Lung (tissue), 12 donors: ENCODE measurements around the gene EMILIN3. TPM values are rescaled to one million over a fixed set of nuclear protein-coding genes. Genes with fewer than 3 reads are reported as not detected.
A peak's percentile ranks its signal among the peaks of the same experiment; 100 is the strongest.

Experiments
- ATAC-seq: fragments of 200-7000 bp; cut with Tn5 transposase; one replicate; pipeline ENCODE4 v1.9.1; 2020; ENCODE audit warnings: moderate number of reproducible peaks; ENCODE audit not compliant: insufficient read depth, low FRiP score
- DNase-seq, 3 donors: peaks; one replicate each; pipeline ENCODE4 v3.0.0-alpha.2; 2013 to 2017
- H3K27ac ChIP-seq, 2 donors: one replicate each; pipeline ENCODE4 v1.5.1; 2013; ENCODE audit warnings: mild to moderate bottlenecking in 2 of 2, moderate library complexity in 2 of 2, control low read depth in 1 of 2, inconsistent platforms in 1 of 2, low read depth in 1 of 2, low read length in 1 of 2
- H3K27me3 ChIP-seq, 3 donors: one replicate each; pipeline ENCODE4 v1.5.1; 2013; ENCODE audit warnings: low read length in 2 of 3; ENCODE audit not compliant: control insufficient read depth in 3 of 3, insufficient read depth in 3 of 3
- H3K36me3 ChIP-seq, 4 donors: one replicate each; pipeline ENCODE4 v1.5.1; 2013; ENCODE audit warnings: low read length in 4 of 4, mild to moderate bottlenecking in 1 of 4, moderate library complexity in 1 of 4; ENCODE audit not compliant: control insufficient read depth in 4 of 4, insufficient read depth in 4 of 4
- H3K4me1 ChIP-seq, 5 donors: one replicate each; pipeline ENCODE4 v1.5.1; 2013; ENCODE audit warnings: low read length in 5 of 5, mild to moderate bottlenecking in 2 of 5, moderate library complexity in 1 of 5; ENCODE audit not compliant: control insufficient read depth in 5 of 5, insufficient read depth in 5 of 5
- H3K4me3 ChIP-seq: one replicate; pipeline ENCODE4 v1.5.1; 2013; ENCODE audit warnings: mild to moderate bottlenecking, control low read depth, moderate library complexity
- H3K9ac ChIP-seq, 2 donors: one replicate each; pipeline ENCODE4 v1.5.1; 2013; ENCODE audit warnings: low read length in 2 of 2, control low read depth in 1 of 2; ENCODE audit not compliant: insufficient read depth in 1 of 2
- H3K9me3 ChIP-seq, 4 donors: one replicate each; pipeline ENCODE4 v1.5.1; 2013; ENCODE audit warnings: low read length in 3 of 4, mild to moderate bottlenecking in 1 of 4, moderate library complexity in 1 of 4; ENCODE audit not compliant: control insufficient read depth in 4 of 4, insufficient read depth in 3 of 4
- CTCF ChIP-seq: IDR thresholded peaks from 2 replicates; pipeline ENCODE4 v1.5.1; 2012; ENCODE audit warnings: mild to moderate bottlenecking; ENCODE audit errors: control extremely low read depth, extremely low read depth
- WGBS, 2 donors: extraction: QIAGEN DNeasy Blood & Tissue Kit; methylation state at CpG; one replicate each; pipeline ENCODE4 v1.1.7; 2013; 5-methylcytosine and 5-hydroxymethylcytosine counted together
- polyA plus RNA-seq, 2 donors: library from polyadenylated mRNA; stranded (reverse); fragments of 200-250 nt; gene quantifications; one replicate each; pipeline ENCODE4 v1.2.1, GENCODE V29; 2013
- total RNA-seq, 2 donors: library from RNA; depleted of rRNA in 1 of 2; stranded (reverse); fragments of >200 nt in 1 of 2; gene quantifications; one replicate each; pipeline ENCODE4 v1.2.1, GENCODE V29; 2014 to 2021
- donor health status: control.
- donor health status: control.
- donor health status: Bipolar disorder and iron deficiency.
- donor health status: healthy.
- donor health status: DM: yes; HTN: yes; CAD: no.

The EMILIN3 gene
- total and polyA plus RNA-seq, 4 donors, result 0.06 to 1.7 (median 0.29) TPM

- H3K4me1 ChIP-seq, result no peaks in the 10 kb centered on the region
- no peak overlapping the region for H3K4me3 ChIP-seq
- H3K9ac ChIP-seq, result no peak overlapping the region
- peaks cover 23 to 73% (median 47%) of the 10 kb centered on the region in 4 donors for H3K36me3 ChIP-seq
- no peaks in the 10 kb centered on the region for H3K27me3 ChIP-seq
- H3K27ac ChIP-seq, result peak overlapping the region in 1 of 2 donors; percentile 26
- H3K9me3 ChIP-seq, result no peaks in the 10 kb centered on the region
- no peak for DNase-seq
- 95 to 96% methylated on average over 12 of the region's 12 CpGs for WGBS, 2 donors
- TF ChIP-seq CTCF, result no peak
- no peak for ATAC-seq
Measured at GRCh38 chr20:41412324-41413120, 45.9 kb upstream of the EMILIN3 start.

GRCh38 chr20:41411391-41411847, 44.8 kb upstream of the EMILIN3 start:
- no peak for TF ChIP-seq CTCF
- Histone ChIP-seq H3K36me3 (peaks cover 23 to 79% (median 51%) of the 10 kb centered on the region in 4 donors), H3K27me3 (no peaks in the 10 kb centered on the region), H3K4me1 (peaks cover 0 to 4% (median 0%) of the 10 kb centered on the region in 5 donors), H3K27ac (peak overlapping the region in 1 of 2 donors; percentile 26), H3K9me3 (no peaks in the 10 kb centered on the region), H3K4me3 (no peak overlapping the region), H3K9ac (no peak overlapping the region)
- 44 to 56% methylated on average over 2 of the region's 2 CpGs for WGBS, 2 donors
- ATAC-seq (no peak), DNase-seq (peak in 2 of 3 donors; percentile 39 to 58)

GRCh38 chr20:41408986-41409385, 42.4 kb upstream of the EMILIN3 start:
- Histone ChIP-seq H3K4me3 (no peak overlapping the region), H3K36me3 (peaks cover 12 to 78% (median 49%) of the 10 kb centered on the region in 4 donors), H3K4me1 (peaks cover 0 to 4% (median 0%) of the 10 kb centered on the region in 5 donors), H3K9me3 (no peaks in the 10 kb centered on the region), H3K27me3 (no peaks in the 10 kb centered on the region), H3K27ac (no peak overlapping the region), H3K9ac (no peak overlapping the region)
- 29 to 49% methylated on average over 9 of the region's 9 CpGs for WGBS, 2 donors
- no peak for ATAC-seq
- no peak for TF ChIP-seq CTCF
- DNase-seq, result no peak
